Urothelium cell line (cell line): ENCODE measurements around the gene NFKBIE.
"Not testable (repeated sequence)": the region's sequence is repeated elsewhere in the genome, so short reads cannot be mapped to it uniquely, and the experiment has no call there.

Experiments used
- DNase-seq: peaks from one replicate; pipeline ENCODE4 v3.0.0; 2011; ENCODE audit warnings: low spot score, mixed read lengths
- FAIRE-seq: peaks from 2 replicates; lab custom pipeline; 2011; peaks lifted over from hg19 to GRCh38; lab: Jason Lieb, UNC

NFKBIE gene

GRCh38 chr6:44245912-44246662 is 19.3 kb downstream of the NFKBIE start:
- FAIRE-seq = no peak

GRCh38 chr6:44245391-44245911 is 19.9 kb downstream of the NFKBIE start:
- no peak for DNase-seq
- FAIRE-seq = no peak

More at GRCh38 chr6:44245912-44246662, 19.3 kb downstream of the NFKBIE start:
- peak; percentile 87 for DNase-seq

- FAIRE-seq = no peak
- DNase-seq = no peak
These were observed 22.0 kb downstream of the NFKBIE start for GRCh38 chr6:44243345-44243744.

GRCh38 chr6:44238687-44239350 is 26.5 kb downstream of the NFKBIE start:
- DNase-seq (no peak), FAIRE-seq (no peak)

GRCh38 chr6:44237813-44238433 is 27.4 kb downstream of the NFKBIE start:
- DNase-seq (peak; percentile 86), FAIRE-seq (peak; percentile 77)

- FAIRE-seq (peak; percentile 86), DNase-seq (peak; percentile 95)
These were observed 28.1 kb downstream of the NFKBIE start for GRCh38 chr6:44237021-44237812.

- no peak for FAIRE-seq
These were observed 29.3 kb downstream of the NFKBIE start for GRCh38 chr6:44235891-44236516.

GRCh38 chr6:44235269-44235668 is 30.1 kb downstream of the NFKBIE start:
- no peak for FAIRE-seq

More at GRCh38 chr6:44235891-44236516, 29.3 kb downstream of the NFKBIE start:
- DNase-seq = no peak

GRCh38 chr6:44234101-44235025 is 31.0 kb downstream of the NFKBIE start:
- DNase-seq (peak; percentile 63), FAIRE-seq (no peak)

More at GRCh38 chr6:44235269-44235668, 30.1 kb downstream of the NFKBIE start:
- DNase-seq = no peak

GRCh38 chr6:44233567-44234100 is 31.7 kb downstream of the NFKBIE start:
- FAIRE-seq = no peak

GRCh38 chr6:44232676-44233566 is 32.4 kb downstream of the NFKBIE start:
- FAIRE-seq (no peak), DNase-seq (no peak)

More at GRCh38 chr6:44233567-44234100, 31.7 kb downstream of the NFKBIE start:
- DNase-seq = no peak

GRCh38 chr6:44231426-44231825 is 33.9 kb downstream of the NFKBIE start:
- FAIRE-seq, DNase-seq: not testable (repeated sequence)

GRCh38 chr6:44230034-44230675 is 35.2 kb downstream of the NFKBIE start:
- no peak for DNase-seq
- FAIRE-seq = no peak

GRCh38 chr6:44229376-44230033 is 35.8 kb downstream of the NFKBIE start:
- DNase-seq (no peak), FAIRE-seq (no peak)

- DNase-seq = no peak
- FAIRE-seq = no peak
These were observed 36.5 kb downstream of the NFKBIE start for GRCh38 chr6:44228836-44229235.

- FAIRE-seq (no peak), DNase-seq (no peak)
These were observed 36.9 kb downstream of the NFKBIE start for GRCh38 chr6:44228433-44228832.

- FAIRE-seq (no peak), DNase-seq (no peak)
These were observed 37.3 kb downstream of the NFKBIE start for GRCh38 chr6:44228031-44228430.
